ENCODE data around the gene TTC3. TPM values are rescaled to one million over a fixed set of nuclear protein-coding genes. Genes with fewer than 3 reads are reported as not detected.

The TTC3 gene
- total RNA-seq, 4 donors from 2014 or later, result 96.5 to 195 (median 122) TPM

GRCh38 chr21:37168666-37169065 lies 95.6 kb downstream of the TTC3 start:
- peaks cover 58% of the 10 kb centered on the region for H3K36me3 ChIP-seq
- no peaks in the 10 kb centered on the region for H3K4me1 ChIP-seq
- no peak overlapping the region for H3K4me3 ChIP-seq
- 96% methylated on average over 4 of the region's 4 CpGs for WGBS
- H3K9me3 ChIP-seq, result no peaks in the 10 kb centered on the region
- TF ChIP-seq EP300 (IDR thresholded peaks at IDR 0.05) (no peak), CTCF (IDR thresholded peaks at IDR 0.05) (no peak), POLR2AphosphoS5 (IDR thresholded peaks at IDR 0.05) (no peak), POLR2A (IDR thresholded peaks at IDR 0.05) (no peak)
- H3K27ac ChIP-seq, result no peak overlapping the region
- H3K27me3 ChIP-seq, result no peaks in the 10 kb centered on the region
- no peak for DNase-seq (ENCODE audit: low spot score in 2 of 2)

DNA sequence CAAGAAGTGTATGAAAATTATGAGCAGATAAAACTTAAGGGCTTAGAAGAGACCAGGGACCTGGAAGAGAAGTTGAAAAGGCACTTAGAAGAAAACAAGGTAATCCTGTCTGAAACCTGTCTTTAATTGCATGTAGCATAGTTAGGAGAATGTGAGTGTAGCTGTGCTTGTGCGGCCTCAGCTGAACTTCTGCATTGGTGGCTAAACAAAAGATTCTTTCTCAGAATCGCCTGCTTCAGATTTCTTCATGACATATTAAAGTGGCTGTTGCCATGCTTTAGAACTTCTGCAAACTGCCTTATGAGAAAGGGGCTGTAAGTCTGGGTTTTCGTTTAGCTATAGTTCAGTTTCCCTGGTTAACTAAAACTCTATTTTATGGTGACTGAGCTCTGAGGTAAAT lies 99.6 kb downstream of the TTC3 start:
- no peak for DNase-seq (ENCODE audit: low spot score in 2 of 2)
- H3K27ac ChIP-seq, result no peak overlapping the region
- WGBS, result 83% methylated on average over 3 of the region's 3 CpGs
- H3K4me3 ChIP-seq, result no peak overlapping the region
- no peaks in the 10 kb centered on the region for H3K27me3 ChIP-seq
- H3K4me1 ChIP-seq, result no peaks in the 10 kb centered on the region
- H3K36me3 ChIP-seq, result peaks cover 58% of the 10 kb centered on the region
- no peaks in the 10 kb centered on the region for H3K9me3 ChIP-seq
- TF ChIP-seq POLR2A (IDR thresholded peaks at IDR 0.05) (no peak), EP300 (IDR thresholded peaks at IDR 0.05) (no peak), CTCF (IDR thresholded peaks at IDR 0.05) (no peak), POLR2AphosphoS5 (IDR thresholded peaks at IDR 0.05) (no peak)

DNA sequence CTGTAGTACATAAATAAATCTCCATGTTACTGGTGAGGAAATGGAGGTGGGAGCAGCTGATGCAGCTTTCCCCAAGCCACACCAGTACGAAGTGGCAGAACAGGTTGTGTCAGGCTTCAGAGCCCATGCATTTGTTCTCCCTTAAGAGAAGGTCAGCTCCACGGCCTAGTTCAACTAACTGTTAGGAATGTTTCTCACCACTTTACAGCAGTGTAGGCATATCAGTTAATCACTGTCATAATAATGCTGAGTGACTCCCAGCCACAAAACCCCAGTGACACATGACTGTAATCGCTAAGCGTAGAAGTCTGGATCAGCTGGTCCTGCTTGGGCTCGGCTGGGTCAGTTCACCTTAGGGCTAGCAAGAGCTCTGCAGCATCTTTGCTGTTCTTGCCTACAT lies 103.7 kb downstream of the TTC3 start:
- Histone ChIP-seq H3K9me3 (no peaks in the 10 kb centered on the region), H3K27ac (peak overlapping the region; percentile 40), H3K36me3 (peaks cover 63% of the 10 kb centered on the region), H3K27me3 (no peaks in the 10 kb centered on the region), H3K4me3 (no peak overlapping the region), H3K4me1 (no peaks in the 10 kb centered on the region)
- TF ChIP-seq POLR2AphosphoS5 (IDR thresholded peaks at IDR 0.05) (no peak), POLR2A (IDR thresholded peaks at IDR 0.05) (no peak), EP300 (IDR thresholded peaks at IDR 0.05) (no peak), CTCF (IDR thresholded peaks at IDR 0.05) (no peak)
- WGBS, result 79% methylated on average over 5 of the region's 5 CpGs
- no peak for DNase-seq (ENCODE audit: low spot score in 2 of 2)

GRCh38 chr21:37181059-37181458 lies 108.0 kb downstream of the TTC3 start:
- no peaks in the 10 kb centered on the region for H3K9me3 ChIP-seq
- H3K27me3 ChIP-seq, result no peaks in the 10 kb centered on the region
- no peaks in the 10 kb centered on the region for H3K4me1 ChIP-seq
- WGBS, result 91% methylated on average over 3 of the region's 3 CpGs
- no peak overlapping the region for H3K27ac ChIP-seq
- no peak for DNase-seq (ENCODE audit: low spot score in 2 of 2)
- TF ChIP-seq EP300 (IDR thresholded peaks at IDR 0.05), result no peak
- no peak for TF ChIP-seq POLR2A (IDR thresholded peaks at IDR 0.05)
- TF ChIP-seq POLR2AphosphoS5 (IDR thresholded peaks at IDR 0.05), result no peak
- TF ChIP-seq CTCF (IDR thresholded peaks at IDR 0.05), result no peak
- peaks cover 51% of the 10 kb centered on the region for H3K36me3 ChIP-seq
- H3K4me3 ChIP-seq, result no peak overlapping the region

DNA sequence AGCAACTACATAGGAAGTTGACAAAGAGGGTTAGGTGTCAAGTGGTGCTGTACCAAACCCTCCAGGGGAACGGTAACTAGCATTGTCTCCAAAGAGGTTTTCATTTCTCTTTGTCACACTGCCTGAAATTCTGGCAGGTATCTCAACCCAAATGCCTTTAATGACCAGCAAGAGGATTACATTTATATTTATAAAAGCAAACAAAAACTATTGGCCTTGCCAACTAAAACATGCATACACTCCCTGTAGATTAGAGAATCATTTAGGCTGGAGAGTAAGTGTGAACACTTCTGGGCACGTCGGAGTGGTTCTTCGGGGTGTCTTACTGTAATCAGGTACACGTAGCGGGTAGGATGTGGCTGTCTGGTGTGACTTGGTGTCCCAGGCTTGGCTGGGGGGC lies 109.2 kb downstream of the TTC3 start:
- H3K27ac ChIP-seq, result no peak overlapping the region
- no peaks in the 10 kb centered on the region for H3K9me3 ChIP-seq

More for the DNA sequence above, 109.2 kb downstream of the TTC3 start:
- DNase-seq (ENCODE audit: low spot score in 2 of 2), result no peak
- H3K27me3 ChIP-seq, result no peaks in the 10 kb centered on the region
- 93% methylated on average over 6 of the region's 6 CpGs for WGBS
- H3K4me3 ChIP-seq, result no peak overlapping the region
- no peak for TF ChIP-seq EP300 (IDR thresholded peaks at IDR 0.05)
- no peak for TF ChIP-seq POLR2AphosphoS5 (IDR thresholded peaks at IDR 0.05)
- no peak for TF ChIP-seq POLR2A (IDR thresholded peaks at IDR 0.05)
- no peak for TF ChIP-seq CTCF (IDR thresholded peaks at IDR 0.05)
- no peaks in the 10 kb centered on the region for H3K4me1 ChIP-seq
- peaks cover 51% of the 10 kb centered on the region for H3K36me3 ChIP-seq
